ENCODE data around the gene COPS3.

DNA sequence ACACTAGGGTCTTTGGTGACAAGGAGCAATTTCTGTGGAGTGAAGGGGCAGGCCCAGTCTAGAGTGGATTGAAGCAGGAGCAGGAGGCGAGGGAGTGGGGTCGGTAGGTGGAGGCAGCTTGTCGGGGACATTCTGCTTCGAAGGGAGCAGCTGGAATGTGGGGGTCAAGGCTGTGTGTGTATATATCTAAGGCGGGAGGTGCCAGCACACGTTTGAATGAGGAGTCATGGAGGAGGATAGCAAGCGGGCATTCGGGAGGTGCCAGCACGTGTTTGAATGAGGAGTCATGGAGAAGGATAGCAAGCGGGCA, 39.8 kb upstream of the COPS3 start:
- TF ChIP-seq CTCF (conservative IDR thresholded peaks at IDR 0.05): no peak
- no peak for TF ChIP-seq EZH2 (IDR thresholded peaks at IDR 0.05; ENCODE audit: low read depth)
